Glutamatergic neuron (in vitro differentiated cells): ENCODE measurements around the gene TTLL6. TPM values are rescaled to one million over a fixed set of nuclear protein-coding genes. Genes with fewer than 3 reads are reported as not detected.

Source experiments
- DNase-seq: peaks from one replicate; pipeline ENCODE4 v3.0.0; 2022
- H3K27ac Mint-ChIP-seq: one replicate; pipeline ENCODE4 v1.8.0; 2020; ENCODE audit warnings: mild to moderate bottlenecking, mixed read lengths, inconsistent platforms; ENCODE audit not compliant: unreplicated experiment
- H3K27me3 Mint-ChIP-seq: one replicate; pipeline ENCODE4 v1.8.0; 2020; ENCODE audit warnings: mild to moderate bottlenecking, moderate library complexity, mixed read lengths, inconsistent platforms; ENCODE audit not compliant: unreplicated experiment
- H3K36me3 Mint-ChIP-seq: one replicate; pipeline ENCODE4 v1.8.0; 2020; ENCODE audit warnings: mild to moderate bottlenecking, mixed read lengths, inconsistent platforms; ENCODE audit not compliant: unreplicated experiment
- H3K4me1 Mint-ChIP-seq: one replicate; pipeline ENCODE4 v1.8.0; 2020; ENCODE audit warnings: mild to moderate bottlenecking, low read depth, mixed read lengths, inconsistent platforms; ENCODE audit not compliant: unreplicated experiment
- H3K4me3 Mint-ChIP-seq: one replicate; pipeline ENCODE4 v1.8.0; 2020; ENCODE audit warnings: mild to moderate bottlenecking, mixed read lengths, inconsistent platforms; ENCODE audit not compliant: unreplicated experiment
- H3K9me3 Mint-ChIP-seq: one replicate; pipeline ENCODE4 v1.8.0; 2020; ENCODE audit warnings: mild to moderate bottlenecking, moderate library complexity, mixed read lengths, inconsistent platforms; ENCODE audit not compliant: unreplicated experiment
- CTCF ChIP-seq: fragments of 200-600 bp; sonication (generic); IDR thresholded peaks from one replicate; pipeline ENCODE4 v1.5.0; 2021; ENCODE audit not compliant: partially characterized antibody, unreplicated experiment
- total RNA-seq: library from RNA; stranded (reverse); fragmentation: NEBNext Ultra II Directional; extraction: Animal tissue kit (Norgen Biotek cat#: 25700); gene quantifications from one replicate; pipeline ENCODE4 v1.2.1, GENCODE V29; 2021; ENCODE audit not compliant: unreplicated experiment

The TTLL6 gene
- total RNA-seq, 1 donor from 2014 or later, result 35.4 TPM

- Mint-ChIP-seq H3K27ac (no peak overlapping the region), H3K27me3 (peaks cover 50% of the 10 kb centered on the region), H3K36me3 (peaks cover 3% of the 10 kb centered on the region), H3K4me1 (peaks cover 6% of the 10 kb centered on the region), H3K4me3 (peak overlapping the region; percentile 52), H3K9me3 (peaks cover 1% of the 10 kb centered on the region)
- no peak for DNase-seq
- no peak for TF ChIP-seq CTCF
These were observed 90.1 kb downstream of the TTLL6 start for GRCh38 chr17:48726916-48727286.

- Mint-ChIP-seq H3K4me3 (no peak overlapping the region), H3K27me3 (peaks cover 50% of the 10 kb centered on the region), H3K36me3 (peaks cover 3% of the 10 kb centered on the region), H3K4me1 (peaks cover 6% of the 10 kb centered on the region), H3K9me3 (peaks cover 1% of the 10 kb centered on the region), H3K27ac (no peak overlapping the region)
- no peak for DNase-seq
- TF ChIP-seq CTCF, result no peak
These were observed 90.7 kb downstream of the TTLL6 start for GRCh38 chr17:48726114-48726915.

- Mint-ChIP-seq H3K4me3 (no peak overlapping the region), H3K4me1 (peaks cover 6% of the 10 kb centered on the region), H3K27me3 (peaks cover 52% of the 10 kb centered on the region), H3K36me3 (peaks cover 3% of the 10 kb centered on the region), H3K9me3 (peaks cover 1% of the 10 kb centered on the region), H3K27ac (no peak overlapping the region)
- TF ChIP-seq CTCF, result no peak
- DNase-seq, result no peak
These were observed 91.6 kb downstream of the TTLL6 start for GRCh38 chr17:48725288-48726064.

- Mint-ChIP-seq H3K27ac (no peak overlapping the region), H3K9me3 (peaks cover 1% of the 10 kb centered on the region), H3K4me3 (no peak overlapping the region), H3K4me1 (peaks cover 6% of the 10 kb centered on the region), H3K27me3 (peaks cover 54% of the 10 kb centered on the region), H3K36me3 (peaks cover 3% of the 10 kb centered on the region)
- DNase-seq, result no peak
- TF ChIP-seq CTCF, result no peak
These were observed 92.1 kb downstream of the TTLL6 start for GRCh38 chr17:48725004-48725287.
